WTC11 (cell line): ENCODE results near the gene TMPRSS2. TPM values are rescaled to one million over a fixed set of nuclear protein-coding genes. Genes with fewer than 3 reads are reported as not detected.

Source experiments
- ATAC-seq: fragments of 200-7000 bp; cut with Tn5 transposase; 2 replicates; pipeline ENCODE4 v1.10.0; 2021; ENCODE audit warnings: mild to moderate bottlenecking, moderate library complexity
- CTCF ChIA-PET: fragments of 300-600 bp; sonication (Branson Sonifier 250); formaldehyde crosslinking; loops from one replicate; lab custom pipeline; 2021; ENCODE audit warnings: antibody characterized with exemption; lab: Charles Lee
- POLR2A ChIA-PET: fragments of 350-600 bp; sonication (Branson Sonifier 250); formaldehyde crosslinking; loops from one replicate; lab custom pipeline; 2021; ENCODE audit warnings: antibody characterized with exemption; lab: Charles Lee
- DNase-seq: peaks from one replicate; pipeline ENCODE4 v3.0.0; 2021; ENCODE audit warnings: low spot score
- H3K27ac Mint-ChIP-seq: 2 replicates; pipeline ENCODE4 v1.8.0; 2021; ENCODE audit warnings: mixed read lengths
- H3K27me3 Mint-ChIP-seq: 2 replicates; pipeline ENCODE4 v1.8.0; 2021; ENCODE audit warnings: low read depth, mild to moderate bottlenecking, moderate library complexity, mixed read lengths
- H3K36me3 Mint-ChIP-seq: 2 replicates; pipeline ENCODE4 v1.8.0; 2021; ENCODE audit warnings: mixed read lengths
- H3K4me1 Mint-ChIP-seq: 2 replicates; pipeline ENCODE4 v1.8.0; 2022; ENCODE audit warnings: mixed read lengths
- H3K4me3 Mint-ChIP-seq: 2 replicates; pipeline ENCODE4 v1.8.0; 2021; ENCODE audit warnings: mild to moderate bottlenecking, moderate library complexity, mixed read lengths
- H3K9me3 Mint-ChIP-seq: 2 replicates; pipeline ENCODE4 v1.8.0; 2021; ENCODE audit warnings: mixed read lengths
- ATF6 ChIP-seq: sonication (generic); formaldehyde crosslinking; IDR thresholded peaks from 2 replicates; pipeline ENCODE4 v1.8.1; 2023; ENCODE audit warnings: mild to moderate bottlenecking, missing genetic modification reagents
- ERG ChIP-seq: fragments of 250-450 bp; sonication (Bioruptor Pico); IDR thresholded peaks from 2 replicates; pipeline ENCODE4 v1.8.0; 2021; ENCODE audit warnings: mild to moderate bottlenecking
- GABPB1 ChIP-seq: sonication (generic); formaldehyde crosslinking; IDR thresholded peaks from 2 replicates; pipeline ENCODE4 v1.8.1; 2023; ENCODE audit warnings: mild to moderate bottlenecking, missing genetic modification reagents
- HMGXB4 ChIP-seq: sonication (generic); formaldehyde crosslinking; IDR thresholded peaks from 2 replicates; pipeline ENCODE4 v1.8.1; 2023; ENCODE audit warnings: mild to moderate bottlenecking, moderate library complexity, missing genetic modification reagents
- JAZF1 ChIP-seq: fragments of 250-450 bp; sonication (Bioruptor Pico); IDR thresholded peaks from 2 replicates; pipeline ENCODE4 v1.9.0; 2021; ENCODE audit warnings: moderate library complexity, mild to moderate bottlenecking, inconsistent platforms
- KAT7 ChIP-seq: sonication (generic); formaldehyde crosslinking; IDR thresholded peaks from 2 replicates; pipeline ENCODE4 v1.8.1; 2023; ENCODE audit warnings: missing genetic modification reagents, mild to moderate bottlenecking, borderline replicate concordance
- MXD4 ChIP-seq: fragments of 250-450 bp; sonication (Bioruptor Pico); IDR thresholded peaks from 2 replicates; pipeline ENCODE4 v1.8.0; 2021; ENCODE audit warnings: mild to moderate bottlenecking, moderate library complexity, borderline replicate concordance
- NR1H2 ChIP-seq: sonication (generic); formaldehyde crosslinking; IDR thresholded peaks from 2 replicates; pipeline ENCODE4 v1.9.0; 2021; ENCODE audit warnings: mild to moderate bottlenecking, moderate library complexity, missing genetic modification reagents
- NR3C1 ChIP-seq: sonication (generic); formaldehyde crosslinking; conservative IDR thresholded peaks from 2 replicates; pipeline ENCODE4 v1.8.1; 2023; ENCODE audit warnings: low read depth, mild to moderate bottlenecking, missing genetic modification reagents
- PRDM15 ChIP-seq: sonication (generic); formaldehyde crosslinking; IDR thresholded peaks from 2 replicates; pipeline ENCODE4 v1.8.0; 2022; ENCODE audit warnings: missing genetic modification reagents
- PREB ChIP-seq: sonication (generic); formaldehyde crosslinking; IDR thresholded peaks from 2 replicates; pipeline ENCODE4 v1.8.1; 2022; ENCODE audit warnings: mild to moderate bottlenecking, missing genetic modification reagents, moderate library complexity, borderline replicate concordance
- ZNF263 ChIP-seq: sonication (generic); formaldehyde crosslinking; IDR thresholded peaks from 2 replicates; pipeline ENCODE4 v1.8.1; 2022; ENCODE audit warnings: low read depth, mild to moderate bottlenecking, moderate library complexity, missing genetic modification reagents
- ZNF416 ChIP-seq: fragments of 250-450 bp; sonication (Bioruptor Pico); IDR thresholded peaks from 2 replicates; pipeline ENCODE4 v1.9.0; 2021; ENCODE audit warnings: mild to moderate bottlenecking, inconsistent platforms
- total RNA-seq: library from RNA; stranded (reverse); gene quantifications from 3 replicates; pipeline ENCODE4 v1.2.3, GENCODE V29; 2021

TMPRSS2 gene
- total RNA-seq, 1 experiment from 2014 or later, result 8.5 TPM

- POLR2A ChIA-PET, result no interaction called here
- Mint-ChIP-seq H3K36me3 (no peaks in the 10 kb centered on the region), H3K4me3 (no peak overlapping the region), H3K27me3 (peaks cover 3% of the 10 kb centered on the region), H3K9me3 (no peaks in the 10 kb centered on the region), H3K4me1 (peaks cover 3% of the 10 kb centered on the region; the same call in 1 of the 2 replicates), H3K27ac (no peak overlapping the region)
- CTCF ChIA-PET, result no interaction called here
- TF ChIP-seq ERG (CRISPR knock-in tag) (no peak), NR1H2 (no peak)
- DNase-seq, result no peak
- ATAC-seq, result no peak
These were observed 64.4 kb downstream of the TMPRSS2 start for GRCh38 chr21:41443562-41443961.

- POLR2A ChIA-PET, result no interaction called here
- no peak overlapping the region for H3K4me3 Mint-ChIP-seq
- no peaks in the 10 kb centered on the region for H3K9me3 Mint-ChIP-seq
- CTCF ChIA-PET, result no interaction called here
- DNase-seq, result no peak
- no peak overlapping the region for H3K27ac Mint-ChIP-seq
- peaks cover 3% of the 10 kb centered on the region for H3K27me3 Mint-ChIP-seq
- H3K36me3 Mint-ChIP-seq, result no peaks in the 10 kb centered on the region
- no peak for ATAC-seq
- TF ChIP-seq KAT7 (CRISPR knock-in tag), result no peak
- no peak for TF ChIP-seq ZNF263 (CRISPR knock-in tag)
- TF ChIP-seq JAZF1, result no peak
- no peak for TF ChIP-seq HMGXB4 (CRISPR knock-in tag)
- TF ChIP-seq NR3C1, result no peak
- no peak for TF ChIP-seq PREB (CRISPR knock-in tag)
- no peak for TF ChIP-seq GABPB1
- TF ChIP-seq MXD4 (CRISPR knock-in tag), result no peak
- no peak for TF ChIP-seq ZNF416
- no peak for TF ChIP-seq ATF6
- no peak for TF ChIP-seq PRDM15
- H3K4me1 Mint-ChIP-seq, result peaks cover 7% of the 10 kb centered on the region
These were observed 65.3 kb downstream of the TMPRSS2 start for GRCh38 chr21:41442481-41443186.
